ENCODE data around the gene ATP1B3.
A peak's percentile ranks its signal among the peaks of the same experiment; 100 is the strongest.
"Not testable (repeated sequence)": the region's sequence is repeated elsewhere in the genome, so short reads cannot be mapped to it uniquely, and the experiment has no call there.

The ATP1B3 gene

GRCh38 chr3:141945726-141946485 lies 69.5 kb downstream of the ATP1B3 start:
- DNase-seq (ENCODE audit: low spot score): no peak

- DNase-seq (ENCODE audit: low spot score): no peak
These were observed 73.0 kb downstream of the ATP1B3 start for GRCh38 chr3:141949399-141949798.

GRCh38 chr3:141949972-141950371 lies 73.5 kb downstream of the ATP1B3 start:
- no peak for DNase-seq (ENCODE audit: low spot score)

DNA sequence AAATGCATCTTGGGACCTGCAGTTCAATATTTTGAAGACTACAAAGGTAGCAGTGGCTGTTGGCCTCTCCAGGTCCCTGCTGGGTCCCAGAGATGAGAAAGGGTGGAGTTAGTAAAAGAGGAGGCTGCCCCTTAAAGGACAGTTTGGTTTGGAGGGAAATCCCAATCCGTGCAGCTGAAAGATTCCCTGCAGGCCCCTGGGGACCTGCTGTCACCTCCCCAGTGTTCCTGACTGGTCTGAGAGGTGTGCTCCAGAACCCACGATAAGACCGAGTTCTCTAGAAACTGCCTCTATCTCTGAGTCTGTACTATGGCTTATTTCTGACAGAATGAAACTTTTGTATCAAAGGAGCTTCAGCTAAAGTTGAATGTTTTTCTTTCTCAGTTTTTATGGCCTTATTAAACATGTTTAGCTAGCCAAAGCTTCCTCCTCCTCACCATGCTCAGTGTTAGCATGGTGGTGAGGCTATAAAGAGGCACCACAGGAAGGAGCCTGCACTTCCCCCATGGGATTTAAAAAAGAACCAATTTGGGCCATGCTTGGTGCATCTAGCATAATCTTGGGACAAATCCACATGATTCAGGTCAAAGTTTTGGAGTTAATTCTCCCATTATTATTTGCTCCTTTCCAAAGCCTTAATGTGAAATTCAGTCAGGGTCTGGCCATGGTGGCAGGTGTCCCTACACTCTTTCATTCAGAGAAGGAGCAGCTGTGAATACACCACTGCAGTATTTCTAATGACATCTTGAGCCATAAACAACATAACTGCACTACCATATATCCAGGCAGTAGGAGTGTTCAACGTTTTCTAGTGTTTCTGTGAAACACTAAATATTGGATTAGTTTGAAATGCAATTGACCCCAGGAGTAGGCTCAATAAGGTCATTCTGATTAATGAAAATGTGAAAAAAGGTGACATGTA lies 74.4 kb downstream of the ATP1B3 start:
- DNase-seq (ENCODE audit: low spot score): no peak

DNA sequence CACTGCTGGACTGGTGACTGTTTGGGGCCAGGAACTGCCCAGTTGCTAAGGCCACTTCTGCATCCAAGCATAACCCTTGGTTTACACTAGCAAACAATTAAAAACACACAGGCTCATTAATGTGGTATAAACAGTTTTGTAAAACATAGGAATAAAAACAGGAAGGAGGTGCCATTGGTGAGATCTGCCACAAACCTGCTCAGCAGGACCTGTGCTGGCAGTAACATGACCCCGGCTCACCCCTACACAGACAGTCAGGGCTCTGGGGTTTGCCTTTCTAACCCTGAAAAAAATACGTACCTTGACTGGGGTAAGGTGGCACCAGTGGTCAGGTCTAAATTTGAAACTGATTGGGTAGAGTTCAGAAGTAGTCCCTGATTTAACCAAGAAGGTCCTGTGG lies 76.2 kb downstream of the ATP1B3 start:
- DNase-seq (ENCODE audit: low spot score): no peak

GRCh38 chr3:141955175-141955574 lies 78.7 kb downstream of the ATP1B3 start:
- peak; percentile 41 for DNase-seq (ENCODE audit: low spot score)

- DNase-seq (ENCODE audit: low spot score): peak; percentile 60
These were observed 83.4 kb downstream of the ATP1B3 start for GRCh38 chr3:141959589-141960554.

DNA sequence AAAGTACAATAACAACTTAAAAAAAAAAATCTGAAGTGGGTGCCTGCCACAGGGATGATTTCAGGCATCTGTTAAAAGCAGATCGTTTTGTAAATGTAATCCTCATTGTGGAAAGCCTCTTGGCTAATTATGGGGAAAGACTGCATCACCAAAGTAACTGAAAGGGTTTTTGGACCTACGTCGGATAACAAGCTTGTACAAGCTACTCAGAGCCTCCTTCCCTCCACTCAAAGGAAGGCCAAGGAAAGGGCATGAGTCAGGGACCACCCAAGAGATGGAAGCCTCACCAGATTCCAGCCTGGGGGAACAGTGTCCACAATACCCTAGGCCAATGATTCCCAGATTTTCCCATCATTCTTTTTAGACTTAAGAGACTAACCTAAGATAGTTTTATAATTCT lies 84.3 kb downstream of the ATP1B3 start:
- DNase-seq (ENCODE audit: low spot score): peak; percentile 26

DNA sequence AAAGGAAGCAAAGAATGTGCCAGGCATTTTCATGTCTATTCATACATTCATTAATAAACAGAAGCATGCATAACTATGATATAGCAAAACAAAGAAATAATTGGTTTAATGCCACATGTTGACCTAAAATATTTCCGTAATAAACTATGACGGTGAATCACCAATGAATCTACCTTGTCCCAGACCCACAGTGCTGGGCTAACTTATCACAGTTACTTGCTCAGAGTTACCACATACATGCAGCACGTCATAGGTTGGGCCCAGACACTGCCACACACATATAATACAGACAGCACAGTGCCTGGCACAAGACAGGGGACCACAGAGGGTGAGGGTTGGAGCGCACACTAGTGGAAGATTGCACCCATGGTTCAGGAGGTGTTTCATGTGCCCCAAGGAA lies 86.9 kb downstream of the ATP1B3 start:
- DNase-seq (ENCODE audit: low spot score): no peak

GRCh38 chr3:141965471-141965870 lies 89.0 kb downstream of the ATP1B3 start:
- no peak for DNase-seq (ENCODE audit: low spot score)

DNA sequence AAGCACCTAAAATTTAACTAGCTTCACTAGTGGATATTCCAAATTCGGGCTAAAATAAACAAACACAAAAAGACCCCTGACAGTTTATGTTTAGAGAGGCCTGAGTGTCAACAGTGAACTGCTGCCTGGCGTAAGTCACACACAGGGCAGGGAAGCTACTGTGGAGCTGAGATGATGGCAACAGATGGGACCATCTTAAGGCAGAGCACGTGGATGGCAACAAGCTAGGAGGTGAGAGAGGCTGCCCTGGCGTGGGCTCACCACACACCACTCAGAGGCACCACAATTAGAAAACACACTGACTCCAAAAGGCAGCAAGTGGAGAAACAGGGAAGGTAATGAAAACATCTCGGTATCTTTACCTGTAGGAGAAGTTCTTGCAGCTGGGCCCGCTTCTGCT lies 93.3 kb downstream of the ATP1B3 start:
- DNase-seq (ENCODE audit: low spot score): no peak

GRCh38 chr3:141971571-141971970 lies 95.1 kb downstream of the ATP1B3 start:
- DNase-seq (ENCODE audit: low spot score): no peak

GRCh38 chr3:141972399-141972798 lies 96.0 kb downstream of the ATP1B3 start:
- no peak for DNase-seq (ENCODE audit: low spot score)

GRCh38 chr3:141974777-141975176 lies 98.3 kb downstream of the ATP1B3 start:
- not testable (repeated sequence) for DNase-seq (ENCODE audit: low spot score)

Data from hepatic stellate cell (primary cell).